Adrenal gland (tissue), 12 donors: ENCODE results near the gene PADI6. TPM values are rescaled to one million over a fixed set of nuclear protein-coding genes. Genes with fewer than 3 reads are reported as not detected.
A peak's percentile ranks its signal among the peaks of the same experiment; 100 is the strongest.

ENCODE experiments used
- DNase-seq, 7 donors: peaks; one replicate each; pipeline ENCODE4 v3.0.0-alpha.2; 2019 to 2020
- H3K27ac ChIP-seq, 5 donors: fragments of 200-600 bp; sonication (generic) in 4 of 5; 1 replicate in 3 of 5; 2 replicates in 2 of 5; pipeline versions ENCODE4 v1.5.1 to v1.8.0; 2016 to 2020; ENCODE audit warnings: mild to moderate bottlenecking in 1 of 5
- H3K27me3 ChIP-seq: fragments of 200-600 bp; 2 replicates; pipeline ENCODE4 v1.8.0; 2021
- H3K36me3 ChIP-seq, 2 donors: fragments of 200-600 bp; replicated peaks in 1 of 2; 1 replicate in 1 of 2; 2 replicates in 1 of 2; pipeline versions ENCODE4 v1.5.1 to v1.8.0; 2018 to 2022
- H3K4me1 ChIP-seq, 2 donors: fragments of 200-600 bp; replicated peaks in 1 of 2; 1 replicate in 1 of 2; 2 replicates in 1 of 2; pipeline versions ENCODE4 v1.5.1 to v1.8.0; 2018 to 2021
- H3K4me3 ChIP-seq, 4 donors: fragments of 200-600 bp; sonication (generic) in 3 of 4; one replicate each; pipeline ENCODE4 v1.5.1; 2016 to 2018
- H3K9me3 ChIP-seq, 3 donors: fragments of 200-600 bp; sonication (generic) in 1 of 3; replicated peaks in 1 of 3; 1 replicate in 2 of 3; 2 replicates in 1 of 3; pipeline versions ENCODE4 v1.5.1 to v1.8.0; 2016 to 2021
- CTCF ChIP-seq, 6 experiments: fragments of 450-650 bp in 4 of 6; fragments of 200-600 bp in 2 of 6; sonication (generic) in 1 of 6; IDR thresholded peaks; 1 replicate in 5 of 6; 2 replicates in 1 of 6; pipeline versions ENCODE4 v1.5.1 to v1.8.0; 2016 to 2021; ENCODE audit warnings: antibody characterized with exemption in 6 of 6, mild to moderate bottlenecking in 2 of 6, moderate library complexity in 1 of 6
- POLR2A ChIP-seq, 2 donors: fragments of 450-650 bp; IDR thresholded peaks; one replicate each; pipeline ENCODE4 v1.6.1; 2017; ENCODE audit warnings: antibody characterized with exemption in 2 of 2, mild to moderate bottlenecking in 2 of 2, moderate library complexity in 1 of 2
- WGBS, 4 donors: extraction: QIAGEN DNeasy Blood & Tissue Kit in 2 of 4; methylation state at CpG; one replicate each; pipeline versions ENCODE4 v1.1.5 to v1.1.7; 2013 to 2017; 5-methylcytosine and 5-hydroxymethylcytosine counted together
- intact Hi-C, 2 donors: fragments of 100-400 bp; cut with DNase I; formaldehyde crosslinking; loops; one replicate each; pipeline versions ENCODE4 v1.14.1 to v1.15.0; 2022 to 2023
- polyA plus RNA-seq, 3 donors: library from polyadenylated mRNA; stranded (reverse); fragments of 200-250 nt in 2 of 3; fragments of 350-450 nt in 1 of 3; fragmentation: Illumina TruSeq in 1 of 3; extraction: RNeasy Lipid Tissue Mini Kit (QIAGEN cat#74804) in 1 of 3; gene quantifications; one replicate each; pipeline ENCODE4 v1.2.3, GENCODE V29; 2013 to 2014
- total RNA-seq, 9 donors: library from RNA; depleted of rRNA in 4 of 9; stranded (reverse); fragments of >200 nt in 4 of 9; fragments of 120-200 nt in 1 of 9; fragmentation: NEBNext Ultra II Directional in 1 of 9; extraction: Animal tissue kit (Norgen Biotek cat#: 25700) in 1 of 9; gene quantifications; one replicate each; pipeline versions ENCODE4 v1.1.0 to v1.2.4, GENCODE V29; 2013 to 2023
- donor health status: healthy with polysubstance abuse.
- donor health status: Bipolar disorder and iron deficiency.
- donor health status: DM: yes; HTN: yes; CAD: no.
- donor health status: DM: no; HTN: no; CAD: no.
- donor health status: DM: no; HTN: no; CAD: no.
- donor health status: DM: yes; HTN: yes; CAD: no.

The PADI6 gene
- total and polyA plus RNA-seq, 12 donors = not detected

- WGBS, 4 donors = 1 to 12% (median 2%) methylated on average over 2 to 9 of the region's 9 CpGs
- DNase-seq = peak in 3 of 7 donors; percentile 17 to 55 (median 19)
- H3K4me3 ChIP-seq = peak overlapping the region in 3 of 4 donors; percentile 28 to 88 (median 40)
- H3K4me1 ChIP-seq = peaks cover 11 to 29% of the 10 kb centered on the region in 2 donors
- H3K9me3 ChIP-seq = no peaks in the 10 kb centered on the region
- H3K27ac ChIP-seq = peak overlapping the region in 3 of 5 donors; percentile 28 to 96 (median 45)
- peaks cover 0 to 10% of the 10 kb centered on the region in 2 donors for H3K36me3 ChIP-seq
- TF ChIP-seq CTCF (IDR thresholded peaks at IDR 0.05) = no peak
- no peak for TF ChIP-seq POLR2A (IDR thresholded peaks at IDR 0.05)
- H3K27me3 ChIP-seq = no peaks in the 10 kb centered on the region
- intact Hi-C loops = no loop called here
Observed at GRCh38 chr1:17437260-17437579, 65.2 kb downstream of the PADI6 start.

- DNase-seq = peak in 5 of 7 donors; percentile 25 to 50 (median 29)
- Histone ChIP-seq H3K4me1 (peaks cover 11 to 24% of the 10 kb centered on the region in 2 donors), H3K27ac (peak overlapping the region in 4 of 5 donors; percentile 70 to 96 (median 76)), H3K27me3 (no peaks in the 10 kb centered on the region), H3K9me3 (no peaks in the 10 kb centered on the region), H3K4me3 (peak overlapping the region; percentile 18 to 88 (median 60)), H3K36me3 (peaks cover 0 to 10% of the 10 kb centered on the region in 2 donors)
- TF ChIP-seq POLR2A (IDR thresholded peaks at IDR 0.05) (peak in 1 of 2 donors; percentile 34), CTCF (IDR thresholded peaks at IDR 0.05) (no peak)
- intact Hi-C loops = no loop called here
- WGBS, 4 donors = 0 to 1% (median 0%) methylated on average over 1 to 103 of the region's 115 CpGs
Observed at GRCh38 chr1:17437580-17438317, 65.8 kb downstream of the PADI6 start.

- H3K36me3 ChIP-seq = peaks cover 0 to 6% of the 10 kb centered on the region in 2 donors
- DNase-seq = peak; percentile 59 to 78 (median 68)
- peak overlapping the region in 4 of 5 donors; percentile 70 to 96 (median 76) for H3K27ac ChIP-seq
- H3K4me3 ChIP-seq = peak overlapping the region; percentile 18 to 88 (median 73)
- intact Hi-C loops = no loop called here
- H3K4me1 ChIP-seq = peaks cover 11 to 21% of the 10 kb centered on the region in 2 donors
- H3K9me3 ChIP-seq = no peaks in the 10 kb centered on the region
- 0% methylated on average over 22 to 73 of the region's 78 CpGs for WGBS, 4 donors
- H3K27me3 ChIP-seq = no peaks in the 10 kb centered on the region
- TF ChIP-seq CTCF (IDR thresholded peaks at IDR 0.05) (no peak), POLR2A (IDR thresholded peaks at IDR 0.05) (no peak)
Observed at GRCh38 chr1:17438318-17439249, 66.6 kb downstream of the PADI6 start.
